HG03025 (cell line): Measurements from ENCODE around the gene FKTN.
A peak's percentile ranks its signal among the peaks of the same experiment; 100 is the strongest.
"Not testable (repeated sequence)": the region's sequence is repeated elsewhere in the genome, so short reads cannot be mapped to it uniquely, and the experiment has no call there.

ENCODE experiments used
- ATAC-seq: cut with Tn5 transposase; IDR thresholded peaks from one replicate; pipeline ENCODE4 v1.9.1; 2021; ENCODE audit warnings: mild to moderate bottlenecking, moderate library complexity; ENCODE audit not compliant: unreplicated experiment, low FRiP score

The FKTN gene

DNA sequence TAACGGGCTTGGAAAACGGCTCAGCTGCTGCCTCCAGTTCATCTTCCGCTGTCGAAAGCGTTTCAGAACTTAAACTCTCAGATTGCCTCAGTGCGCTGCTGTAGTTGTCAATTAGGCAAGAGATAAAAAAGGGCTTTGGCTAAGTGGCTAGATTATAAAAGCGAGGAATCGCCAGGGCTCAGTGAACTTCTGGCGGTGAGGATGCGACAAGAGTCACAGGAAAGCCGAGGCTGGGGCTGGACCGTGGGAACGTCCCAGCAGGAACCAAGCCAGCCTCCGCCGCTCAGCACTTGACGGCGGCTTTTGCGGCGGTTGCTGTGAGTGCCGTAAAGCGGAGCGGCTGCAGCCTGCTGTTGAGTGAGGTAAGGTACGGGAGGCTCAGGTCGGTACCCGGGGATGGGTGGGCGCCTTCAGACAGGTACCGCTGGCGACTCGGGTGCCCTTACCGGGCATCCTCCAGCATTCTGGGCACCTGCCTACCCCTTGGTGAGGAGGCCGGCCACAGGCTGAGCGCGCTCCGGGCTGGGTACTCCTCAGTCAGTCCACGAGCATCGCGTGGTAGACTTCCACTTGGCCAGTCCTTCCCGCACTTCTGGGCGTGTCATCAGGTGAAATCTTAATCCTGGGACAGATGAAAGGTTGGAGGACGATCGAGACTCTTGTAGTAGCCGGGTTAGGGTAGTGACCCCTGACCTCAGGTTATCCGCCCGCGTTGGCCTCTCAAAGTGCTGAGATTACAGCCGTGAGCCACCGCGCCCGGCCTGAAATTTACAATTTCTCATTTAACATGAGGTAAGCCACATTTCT, at the start of gene FKTN:
Gene FKTN, plus strand, starts transcription at position 328 of the 807 bp plus-strand sequence. CDS start 16,902 bp downstream, outside the sequence.
- peak; percentile 94 for ATAC-seq

DNA sequence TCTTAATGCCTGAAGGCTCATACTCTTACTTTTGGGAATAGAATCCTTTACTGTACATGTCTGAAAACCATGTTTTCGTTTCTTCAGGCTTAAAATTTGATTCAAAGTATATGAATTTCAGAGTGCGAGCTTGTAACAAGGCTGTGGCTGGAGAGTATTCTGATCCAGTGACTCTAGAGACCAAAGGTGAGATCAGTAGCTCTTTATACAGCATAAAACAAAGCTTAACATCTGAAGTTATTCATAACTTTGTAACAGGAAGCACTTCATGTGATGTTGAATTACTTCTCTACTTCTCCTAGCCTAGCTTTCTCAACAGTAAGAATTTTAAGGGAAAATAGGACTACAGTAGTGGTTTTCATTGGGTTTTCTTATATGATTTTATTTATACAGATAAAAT, 49.4 kb upstream of the FKTN start:
- no peak for ATAC-seq

DNA sequence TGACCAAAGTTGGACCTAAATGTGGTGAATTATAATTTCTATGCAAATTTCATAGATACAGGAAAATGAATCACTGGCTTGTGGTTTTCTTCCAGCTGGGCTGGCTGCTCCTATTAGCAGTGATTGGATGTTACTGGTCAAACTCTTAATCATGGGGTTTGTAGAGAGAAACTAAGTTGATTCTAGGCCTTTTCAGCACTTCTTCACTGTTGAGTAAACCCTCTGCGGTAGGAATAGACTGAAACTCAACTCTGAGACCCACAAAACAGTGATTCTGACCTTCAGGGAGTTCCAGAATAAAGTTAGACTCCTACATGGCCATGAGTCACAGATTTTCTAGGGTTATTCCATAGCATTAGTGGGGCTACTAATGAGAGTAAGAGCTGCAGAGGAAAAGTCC, 47.9 kb upstream of the FKTN start:
- ATAC-seq, result no peak

DNA sequence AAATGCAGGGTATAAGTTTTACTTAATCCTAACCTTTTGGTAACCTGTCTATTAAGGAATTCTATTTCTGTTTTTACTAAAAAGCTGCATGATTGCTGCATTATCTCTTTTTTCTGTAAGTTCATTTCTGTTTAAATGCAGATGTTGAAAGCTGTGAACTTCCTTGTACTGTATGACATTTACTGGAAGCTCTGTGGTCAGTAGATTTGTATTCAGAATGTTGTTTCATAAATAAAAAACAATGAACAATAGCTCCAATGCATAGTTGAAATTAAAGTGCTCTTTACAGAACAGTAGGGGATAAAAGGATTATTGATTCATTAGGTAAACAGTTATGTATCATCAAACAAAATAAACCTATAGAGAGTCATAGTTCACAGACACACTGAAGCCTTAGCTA, 46.5 kb upstream of the FKTN start:
- ATAC-seq, result no peak

DNA sequence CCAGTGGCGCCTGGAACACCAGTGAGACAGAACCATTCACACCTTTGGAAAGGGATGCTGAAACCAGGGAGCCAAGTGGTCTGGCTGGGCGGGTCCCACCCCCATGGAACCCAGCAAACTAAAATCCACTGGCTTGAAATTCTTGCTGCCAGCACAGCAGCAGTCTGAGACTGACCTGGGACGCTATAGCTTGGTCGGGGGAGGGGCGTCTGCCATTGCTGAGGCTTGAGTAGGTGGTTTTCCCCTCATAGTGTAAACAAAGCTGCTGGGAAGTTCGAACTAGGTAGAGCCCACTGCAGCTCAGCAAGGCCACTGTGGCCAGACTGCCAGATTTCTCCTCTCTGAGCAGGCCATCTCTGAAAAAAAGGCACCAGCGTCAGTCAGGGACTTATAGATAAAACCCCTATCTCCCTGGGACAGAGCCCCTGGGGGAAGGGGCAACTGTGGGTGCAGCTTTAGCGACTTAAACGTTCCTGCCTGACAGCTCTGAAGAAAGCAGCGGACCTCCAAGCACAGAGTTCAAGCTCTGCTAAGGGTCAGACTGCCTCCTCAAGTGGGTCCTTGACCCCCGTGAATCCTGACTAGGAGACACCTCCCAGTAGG, 42.0 kb upstream of the FKTN start:
- ATAC-seq, result no peak

GRCh38 chr9:105519710-105520369, 38.1 kb upstream of the FKTN start:
- peak; percentile 60 for ATAC-seq

DNA sequence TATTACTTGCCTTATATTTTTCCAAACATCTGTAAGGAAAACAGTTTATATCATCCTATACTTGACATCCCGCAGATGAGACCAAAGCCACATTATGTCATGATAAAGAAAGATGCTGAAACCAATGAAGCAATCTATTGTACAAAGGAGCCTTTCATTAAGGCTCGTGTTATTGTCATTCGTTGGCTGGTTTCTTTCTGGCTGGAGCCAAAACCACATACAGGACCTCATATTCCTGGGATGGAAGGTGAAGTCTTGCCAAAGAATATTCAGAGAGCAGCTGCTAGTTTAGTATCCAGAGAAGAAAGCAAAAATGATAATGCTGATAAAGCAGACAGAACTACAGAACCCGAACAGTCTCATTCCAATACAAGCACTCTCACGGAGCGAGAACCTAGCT, 36.9 kb upstream of the FKTN start:
- not testable (repeated sequence) for ATAC-seq

DNA sequence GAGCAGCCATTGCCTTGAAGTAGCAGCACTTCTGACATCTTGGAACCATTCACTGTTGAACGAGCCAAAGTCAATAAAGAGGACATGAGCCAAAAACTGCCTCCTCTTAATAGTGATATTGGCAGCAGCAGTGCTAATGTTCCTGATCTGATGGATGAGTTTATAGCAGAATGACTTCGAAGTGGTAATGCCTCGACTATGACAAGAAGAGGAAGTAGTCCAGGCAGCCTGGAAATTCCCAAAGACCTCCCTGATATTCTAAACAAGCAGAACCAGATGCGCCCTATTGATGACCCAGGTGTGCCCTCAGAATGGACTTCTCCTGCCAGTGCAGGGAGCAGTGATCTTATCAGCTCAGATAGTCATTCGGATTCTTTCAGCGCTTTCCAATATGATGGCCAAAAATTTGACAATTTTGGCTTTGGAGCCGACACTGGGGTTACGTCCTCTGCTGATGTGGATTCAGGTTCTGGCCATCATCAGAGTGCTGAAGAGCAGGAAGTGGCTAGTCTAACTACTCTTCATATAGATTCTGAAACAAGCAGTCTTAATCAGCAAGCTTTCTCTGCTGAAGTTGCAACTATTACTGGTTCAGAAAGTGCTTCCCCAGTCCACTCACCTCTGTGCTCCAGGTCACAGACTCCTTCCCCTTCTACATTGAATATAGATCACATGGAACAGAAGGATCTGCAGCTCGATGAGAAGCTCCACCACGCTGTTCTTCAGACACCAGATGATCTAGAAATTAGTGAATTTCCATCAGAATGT, 35.1 kb upstream of the FKTN start:
- not testable (repeated sequence) for ATAC-seq

GRCh38 chr9:105531530-105531929, 26.4 kb upstream of the FKTN start:
- no peak for ATAC-seq

DNA sequence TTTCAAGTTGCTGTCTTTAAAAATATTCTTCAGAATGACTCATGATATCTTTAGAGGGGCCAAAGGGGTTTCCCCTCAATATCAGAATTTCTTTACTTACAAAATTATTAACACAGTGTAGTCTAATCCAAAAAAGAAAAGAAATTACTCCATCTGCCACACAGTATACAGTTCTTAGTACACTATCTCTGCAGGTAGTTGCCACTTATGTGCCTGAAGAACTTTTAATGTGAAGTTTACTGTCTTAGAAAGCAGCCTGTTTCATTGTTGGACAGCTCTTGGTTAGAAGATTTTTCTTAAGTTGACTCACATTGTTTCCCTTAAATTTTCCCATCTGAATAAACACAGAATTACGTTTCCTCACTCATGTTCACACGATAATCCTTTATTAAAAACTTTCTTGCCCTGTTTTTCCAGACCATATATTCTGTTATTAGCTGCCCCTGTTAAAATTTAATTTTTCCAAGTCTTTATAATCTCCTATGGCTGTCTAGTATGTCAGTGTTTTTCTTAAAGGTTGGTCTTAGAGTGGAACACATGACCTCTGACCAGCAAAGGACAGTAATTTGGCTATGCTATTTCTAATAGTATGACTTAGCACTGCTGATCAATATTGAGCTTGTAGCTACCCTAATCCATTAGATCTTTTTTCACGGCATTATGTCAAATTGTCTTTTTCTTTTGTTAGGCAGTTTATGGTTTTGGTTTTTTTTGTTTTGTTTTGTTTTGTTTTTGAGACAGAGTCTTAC, 21.8 kb upstream of the FKTN start:
- no peak for ATAC-seq

GRCh38 chr9:105539452-105539851, 18.5 kb upstream of the FKTN start:
- no peak for ATAC-seq

GRCh38 chr9:105541838-105542237, 16.1 kb upstream of the FKTN start:
- ATAC-seq, result peak; percentile 68

- no peak for ATAC-seq
Measured at GRCh38 chr9:105554042-105554441, 3.9 kb upstream of the FKTN start.

DNA sequence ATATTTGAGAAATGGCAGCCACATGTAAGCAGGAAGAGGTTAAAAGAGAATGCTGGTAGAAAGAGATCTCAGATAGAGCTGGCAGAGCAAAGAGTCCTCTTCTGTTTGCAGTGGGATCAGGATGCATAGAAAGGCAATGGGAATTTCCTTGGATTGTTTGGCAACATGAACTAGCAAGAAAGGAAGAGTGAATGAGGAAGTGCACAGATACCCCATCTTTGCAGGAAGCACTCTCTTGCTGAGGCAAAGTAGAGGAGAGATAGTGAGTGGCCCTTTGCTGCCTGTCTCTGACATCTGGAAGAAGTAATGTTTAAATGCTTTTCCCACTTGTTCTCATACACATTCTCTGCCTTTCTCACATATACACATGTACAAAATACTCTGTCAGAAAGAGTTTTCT, 14.5 kb downstream of the FKTN start:
- no peak for ATAC-seq

GRCh38 chr9:105579952-105580351, 22.0 kb downstream of the FKTN start:
- not testable (repeated sequence) for ATAC-seq

GRCh38 chr9:105581550-105581949, 23.6 kb downstream of the FKTN start:
- not testable (repeated sequence) for ATAC-seq

GRCh38 chr9:105593145-105593544, 35.2 kb downstream of the FKTN start:
- no peak for ATAC-seq

GRCh38 chr9:105608721-105609598, 51.0 kb downstream of the FKTN start:
- peak; percentile 68 for ATAC-seq

DNA sequence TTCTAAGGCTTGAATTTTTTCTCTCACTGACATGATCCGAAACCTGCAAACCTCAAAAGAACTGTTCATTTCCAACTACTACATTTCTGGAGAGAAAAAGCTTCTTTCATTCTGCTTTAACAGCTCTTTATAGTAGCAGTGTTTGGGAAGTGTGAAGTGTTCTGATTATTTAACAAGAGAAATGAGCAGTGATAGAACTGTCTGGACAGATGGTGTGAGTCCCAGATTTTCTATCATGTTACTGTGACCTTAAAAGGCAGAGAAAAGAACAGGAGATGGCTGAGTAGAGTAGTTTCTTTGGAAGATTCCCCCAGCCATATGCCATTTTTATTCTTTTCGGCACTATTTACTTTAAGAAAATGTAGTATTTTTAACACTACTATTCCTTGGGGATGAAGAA, 63.1 kb downstream of the FKTN start:
- ATAC-seq, result no peak
